ENCODE measurements around the gene HNRNPA2B1.
"Not testable (repeated sequence)": the region's sequence is repeated elsewhere in the genome, so short reads cannot be mapped to it uniquely, and the experiment has no call there.

HNRNPA2B1 gene

DNA sequence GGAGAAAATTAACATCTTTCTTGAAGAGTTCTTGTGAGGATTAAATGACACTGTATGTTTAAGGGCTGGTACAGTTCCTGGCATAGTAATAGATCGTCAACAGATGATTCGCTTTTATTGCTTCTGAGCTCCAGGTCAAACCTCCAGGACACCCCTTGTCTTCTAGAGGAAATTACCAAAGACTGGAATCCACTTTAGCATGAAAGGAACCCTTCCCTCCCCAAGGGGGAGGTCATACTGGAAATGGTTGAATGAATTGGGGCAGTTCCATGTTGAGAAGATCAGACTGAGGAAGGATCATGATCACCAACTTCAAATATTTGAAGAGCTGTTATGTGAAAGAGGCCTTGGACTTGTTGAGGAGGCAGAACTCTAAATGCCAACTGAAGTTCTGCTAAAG lies 39.6 kb downstream of the HNRNPA2B1 start:
- FAIRE-seq = no peak

DNA sequence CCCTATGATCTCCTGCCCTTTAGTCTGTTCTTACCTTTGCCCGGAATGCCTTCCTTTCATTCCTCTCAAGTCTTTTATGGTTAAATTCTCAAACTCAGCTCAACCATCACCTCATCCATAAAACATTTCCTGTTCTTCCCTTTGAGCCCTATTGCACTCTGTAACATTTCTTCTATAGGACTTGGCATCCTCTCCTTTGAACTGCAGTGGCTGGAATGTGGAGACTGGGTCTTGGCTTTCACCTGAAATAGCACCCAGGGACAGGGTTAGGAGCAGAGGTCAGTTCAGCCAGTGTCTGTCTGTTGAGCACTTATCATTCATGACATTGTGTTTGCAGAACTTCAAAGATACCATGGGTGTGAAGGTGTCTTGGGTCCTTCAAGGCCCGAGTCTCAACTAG lies 41.3 kb downstream of the HNRNPA2B1 start:
- no peak for FAIRE-seq

DNA sequence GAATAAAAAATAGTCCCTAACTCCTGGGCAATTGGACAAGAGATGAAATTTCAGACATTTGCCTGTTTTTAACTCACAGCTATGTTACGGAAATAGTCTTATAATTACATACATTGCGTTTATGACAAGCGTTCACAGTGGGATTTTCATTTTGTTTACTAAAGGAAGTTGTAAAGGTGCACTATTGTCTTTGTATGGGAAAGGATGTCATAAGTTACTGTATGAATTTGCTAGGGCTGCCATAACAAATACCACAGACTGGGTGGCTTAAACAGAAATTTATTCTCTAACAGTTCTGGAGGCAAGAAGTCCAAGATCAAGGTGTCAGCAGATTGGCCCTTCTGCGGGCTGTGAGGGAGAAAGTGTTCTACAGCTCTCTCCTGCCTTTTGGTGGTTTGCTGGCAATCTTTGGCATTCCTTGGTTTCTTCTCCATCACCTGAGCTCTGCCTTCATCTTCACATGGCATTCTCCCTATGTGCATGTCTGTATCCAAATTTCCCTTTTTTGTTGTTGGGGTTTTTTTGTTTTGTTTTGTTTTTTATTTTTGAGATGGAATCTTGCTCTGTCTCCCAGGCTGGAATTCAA lies 42.9 kb downstream of the HNRNPA2B1 start:
- no peak for FAIRE-seq

DNA sequence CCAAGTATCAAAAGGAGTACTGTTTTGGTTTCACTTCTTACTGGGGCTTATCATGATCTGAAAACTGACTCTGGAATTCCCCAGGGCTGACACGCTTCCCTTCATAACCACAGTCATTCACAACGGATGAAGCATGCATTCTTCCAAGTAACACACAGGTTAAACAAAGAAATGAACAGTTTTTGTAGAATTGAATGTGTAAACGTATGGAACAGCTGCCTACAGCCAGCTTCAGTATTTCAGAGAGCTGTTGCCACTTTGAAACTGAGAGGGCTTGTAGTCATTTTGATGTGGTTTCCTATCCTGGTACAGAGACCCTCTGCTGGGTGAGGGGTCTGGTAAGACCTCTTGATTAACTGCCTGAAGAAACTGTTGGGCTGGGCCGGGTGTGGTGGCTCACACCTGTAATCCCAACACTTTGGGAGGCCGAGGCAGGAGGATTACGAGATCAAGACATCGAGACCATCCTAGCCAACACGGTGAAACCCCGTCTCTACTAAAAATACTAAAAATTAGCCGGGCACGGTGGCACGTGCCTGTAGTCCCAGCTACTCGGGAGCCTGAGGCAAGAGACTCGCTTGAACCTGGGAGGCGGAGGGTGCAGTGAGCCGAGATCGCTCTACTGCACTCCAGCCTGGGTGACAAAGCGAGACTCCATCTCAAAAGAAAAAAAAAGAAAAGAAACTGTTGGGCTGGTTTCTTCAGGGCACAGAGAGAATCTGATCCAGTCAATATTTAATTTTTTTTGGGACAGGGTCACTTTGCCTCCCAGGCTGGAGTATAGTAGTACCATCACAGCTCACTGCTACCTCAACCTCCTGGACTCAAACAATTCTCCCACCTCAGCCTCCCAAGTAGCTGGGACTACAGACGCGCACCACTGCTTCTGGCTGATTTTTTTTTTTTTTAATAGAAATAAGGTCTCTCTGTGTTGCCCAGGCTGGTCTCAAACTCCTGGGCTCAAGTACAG lies 43.8 kb downstream of the HNRNPA2B1 start:
- FAIRE-seq = peak; percentile 80

DNA sequence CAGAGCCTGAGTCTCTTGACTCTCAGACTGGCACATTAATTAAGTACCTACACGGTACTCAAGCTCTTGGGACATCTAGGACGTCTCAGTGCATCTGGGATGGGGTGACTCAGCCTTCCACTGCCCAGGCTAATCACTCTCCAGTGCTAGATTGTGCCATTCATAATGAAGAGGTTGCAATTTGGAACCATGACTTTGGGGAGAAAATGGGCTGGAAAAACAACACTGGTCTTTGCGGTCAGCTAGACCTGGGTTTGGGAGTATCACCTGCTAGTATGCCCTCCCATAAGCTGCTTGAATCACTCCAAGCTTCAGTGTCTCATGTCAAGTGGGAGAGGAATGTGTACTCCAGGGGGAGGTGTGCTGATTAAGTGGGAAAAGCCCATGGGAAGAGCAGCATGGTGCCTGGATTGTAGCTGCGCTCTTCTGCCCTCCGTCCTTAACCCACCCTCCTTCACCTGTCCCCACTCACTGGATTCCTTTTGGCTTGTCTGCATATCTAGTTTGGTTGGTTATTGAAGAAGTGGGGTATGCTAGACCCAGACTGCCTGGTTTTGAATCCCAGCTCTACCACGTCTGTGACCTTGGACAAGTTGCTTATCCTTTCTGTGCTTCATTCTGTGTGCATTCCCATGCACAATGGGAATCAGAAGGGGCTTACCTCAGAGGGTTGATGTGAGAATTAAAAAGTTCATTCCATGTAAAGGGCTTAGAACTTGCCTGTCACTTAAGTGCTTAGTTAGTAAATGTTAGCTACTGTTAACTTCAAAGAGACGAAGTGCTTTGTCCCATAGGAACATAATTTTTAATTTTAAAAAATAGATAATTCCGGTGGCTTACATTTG lies 44.8 kb downstream of the HNRNPA2B1 start:
- FAIRE-seq = peak; percentile 15

DNA sequence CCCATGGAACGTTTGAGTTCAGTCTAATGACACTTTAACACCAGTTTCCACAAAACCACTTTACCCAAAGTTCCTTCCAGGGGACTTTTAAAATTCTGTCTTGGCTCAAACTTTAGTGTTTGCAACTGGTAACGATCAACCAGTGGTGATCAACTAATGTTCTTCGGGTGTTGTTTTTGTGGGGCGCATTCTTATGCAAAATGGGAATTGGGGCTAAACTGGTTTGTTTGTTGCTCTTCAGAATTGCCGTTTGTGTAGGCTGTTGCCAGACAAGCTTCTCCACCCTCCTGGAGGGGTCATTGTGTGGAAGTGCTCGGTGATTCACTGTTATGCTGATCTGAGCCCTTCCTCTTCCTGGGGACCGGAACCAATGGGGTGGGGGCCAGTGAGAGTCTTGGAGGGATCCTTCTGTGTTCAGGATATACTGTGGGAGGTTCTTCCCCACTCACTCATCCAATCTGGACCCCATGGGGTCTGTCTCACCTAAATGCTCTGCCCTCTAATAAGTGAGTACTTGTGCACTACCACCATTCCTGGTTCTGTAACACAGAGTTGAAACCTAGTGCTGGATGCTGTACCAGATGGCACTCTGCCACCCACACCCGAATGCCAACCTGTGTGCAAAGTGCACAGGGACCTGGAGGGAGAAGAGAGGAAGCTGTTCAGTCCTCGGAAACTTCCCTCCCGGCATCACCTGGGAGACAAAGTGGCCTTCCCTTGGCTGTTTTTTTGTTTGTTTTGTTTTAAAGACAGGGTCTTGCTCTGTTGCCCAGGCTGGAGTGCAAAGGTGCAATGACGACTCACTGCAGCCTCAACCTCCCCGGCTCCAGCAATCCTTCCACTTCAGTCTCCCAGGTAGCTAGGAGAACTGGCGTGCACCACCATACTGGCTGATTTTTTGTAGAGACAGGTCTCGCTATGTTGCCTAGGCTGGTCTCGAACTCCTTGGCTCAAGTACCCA lies 46.4 kb downstream of the HNRNPA2B1 start:
- FAIRE-seq = no peak

DNA sequence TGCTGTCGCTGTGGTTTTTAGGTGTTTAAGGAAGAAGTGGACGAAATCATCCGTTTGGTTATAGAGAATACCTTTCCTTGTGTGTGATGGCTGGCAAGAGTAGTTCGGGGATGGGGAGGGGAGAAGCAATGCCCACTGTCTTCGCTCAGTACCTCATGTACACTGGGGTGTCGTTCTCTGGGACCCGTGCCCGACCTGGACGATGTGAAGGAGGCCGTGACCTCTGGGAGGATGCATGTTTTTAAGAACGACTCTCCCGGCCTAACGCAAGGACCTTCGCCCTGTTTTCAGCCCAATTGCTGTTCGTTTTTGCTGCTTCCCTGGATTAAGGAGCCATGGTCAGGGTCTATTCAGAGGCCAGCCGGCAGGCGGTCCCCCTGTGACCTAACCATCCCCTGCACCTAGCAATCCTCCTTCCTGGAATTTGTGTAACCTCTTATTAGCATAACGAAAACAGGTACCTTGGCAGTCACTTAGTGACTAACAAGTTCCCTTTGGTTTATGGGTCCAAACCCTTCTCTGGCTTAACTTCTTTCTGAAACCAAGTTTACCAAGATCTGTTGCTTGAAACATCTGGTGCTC lies 47.2 kb downstream of the HNRNPA2B1 start:
- no peak for FAIRE-seq

DNA sequence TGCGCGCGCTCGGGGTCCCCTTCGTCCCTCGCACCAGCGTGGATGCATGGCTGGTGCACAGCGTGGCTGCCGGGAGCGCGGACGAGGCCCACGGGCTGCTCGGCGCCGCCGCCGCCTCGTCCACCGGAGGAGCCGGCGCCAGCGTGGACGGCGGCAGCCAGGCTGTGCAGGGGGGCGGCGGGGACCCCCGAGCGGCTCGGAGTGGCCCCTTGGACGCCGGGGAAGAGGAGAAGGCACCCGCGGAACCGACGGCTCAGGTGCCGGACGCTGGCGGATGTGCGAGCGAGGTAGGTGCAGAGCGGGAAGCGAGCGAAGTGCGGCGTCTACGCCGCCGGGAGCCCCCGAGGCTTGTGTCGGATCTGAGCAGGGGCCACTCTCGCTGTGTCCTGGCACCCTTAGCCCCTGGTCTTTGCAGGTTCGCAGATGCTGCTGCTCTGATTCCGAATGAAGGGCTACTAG lies 47.7 kb downstream of the HNRNPA2B1 start:
- FAIRE-seq = not testable (repeated sequence)

DNA sequence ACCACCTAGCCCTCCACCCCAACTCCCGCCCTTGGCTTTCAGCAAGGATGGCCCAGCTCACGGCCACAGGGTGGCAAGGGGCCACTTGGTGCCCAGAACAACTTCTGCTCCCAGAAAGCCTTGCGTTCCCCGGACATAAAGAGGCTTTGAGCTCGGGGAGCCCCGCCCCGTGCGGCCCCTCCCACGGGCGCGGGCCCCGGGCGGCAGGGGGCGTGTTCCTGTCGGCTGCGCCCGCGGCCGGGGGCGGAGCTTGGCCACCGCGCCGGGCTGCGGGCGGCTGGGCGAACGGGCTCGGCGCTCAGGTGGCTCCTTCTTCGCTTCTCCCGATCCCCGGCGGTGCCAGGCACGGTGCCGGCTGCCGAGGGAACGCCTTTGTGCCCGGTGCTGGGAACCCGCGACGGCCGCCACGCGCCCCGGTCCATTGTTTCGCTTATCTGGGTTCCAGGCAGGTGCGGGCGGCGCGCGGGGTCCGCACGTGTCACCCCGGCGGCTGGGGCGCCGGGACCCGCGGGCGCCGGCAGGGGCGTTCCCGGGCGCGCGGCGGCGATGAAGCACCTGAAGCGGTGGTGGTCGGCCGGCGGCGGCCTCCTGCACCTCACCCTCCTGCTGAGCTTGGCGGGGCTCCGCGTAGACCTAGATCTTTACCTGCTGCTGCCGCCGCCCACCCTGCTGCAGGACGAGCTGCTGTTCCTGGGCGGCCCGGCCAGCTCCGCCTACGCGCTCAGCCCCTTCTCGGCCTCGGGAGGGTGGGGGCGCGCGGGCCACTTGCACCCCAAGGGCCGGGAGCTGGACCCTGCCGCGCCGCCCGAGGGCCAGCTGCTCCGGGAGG lies 48.4 kb downstream of the HNRNPA2B1 start, which contains the start of gene NFE2L3:
TSS of gene NFE2L3 (plus strand) at position 246 of the 829 bp plus-strand sequence. CDS start at position 547, 301 bp downstream.
- FAIRE-seq = no peak

DNA sequence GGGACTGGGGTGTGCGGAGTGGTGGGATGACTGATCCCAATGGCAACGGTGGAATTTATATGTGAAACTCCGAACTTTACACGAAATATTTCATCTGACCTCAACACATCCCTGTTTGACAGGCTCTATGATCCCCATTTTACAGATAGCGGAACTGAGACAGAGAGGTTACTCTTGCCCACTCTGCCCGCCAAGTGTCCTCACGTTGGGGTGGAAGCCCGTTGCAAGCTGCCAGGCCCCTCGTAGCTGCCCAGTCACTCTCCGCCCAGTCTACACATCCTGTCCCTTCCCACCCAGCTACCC lies 48.9 kb downstream of the HNRNPA2B1 start:
- no peak for FAIRE-seq

DNA sequence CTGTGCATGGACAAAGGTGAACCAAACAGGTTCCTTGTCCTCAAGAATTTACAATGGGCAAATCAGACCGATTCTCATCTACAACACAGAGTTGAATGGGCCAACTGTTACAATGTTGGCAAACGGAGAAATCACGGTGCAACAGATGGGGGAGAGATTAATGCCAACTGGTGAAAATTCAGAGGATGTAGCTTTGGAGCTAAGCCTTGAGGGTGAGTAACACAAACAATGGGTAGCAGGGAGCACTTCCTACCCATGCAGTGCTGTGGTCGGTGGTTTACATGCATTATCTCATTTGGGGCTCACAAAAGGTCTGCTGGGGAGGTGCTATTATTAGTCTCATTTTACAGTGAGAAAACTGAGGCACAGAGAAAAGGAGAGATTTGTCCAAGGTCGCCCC lies 49.5 kb downstream of the HNRNPA2B1 start:
- FAIRE-seq = no peak

DNA sequence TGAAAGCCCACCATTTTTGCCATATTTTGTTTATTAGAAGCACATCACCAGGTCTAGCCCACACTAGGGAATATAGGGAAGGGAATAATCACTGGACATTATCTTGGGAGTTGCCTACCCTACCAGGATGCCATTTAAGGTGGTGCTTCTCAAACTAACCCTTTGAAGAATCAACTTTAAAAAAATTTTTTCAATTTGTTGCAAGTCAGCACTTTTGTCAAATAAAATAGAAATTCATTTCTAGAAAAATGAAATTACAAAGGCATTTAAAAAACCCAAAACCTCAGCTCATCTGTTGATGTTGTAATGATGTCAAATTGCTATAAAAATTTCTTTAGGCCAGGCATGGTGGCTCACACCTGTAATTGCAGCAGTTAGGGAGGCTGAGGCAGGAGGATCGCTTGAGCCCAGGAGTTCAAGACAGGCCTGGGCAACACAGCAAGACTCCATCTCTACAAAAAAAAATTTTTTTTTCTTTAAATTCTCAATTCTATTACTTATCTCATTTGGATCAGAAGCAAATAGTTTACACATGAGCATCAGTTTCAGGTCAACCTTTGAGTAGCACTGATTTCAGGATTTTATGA lies 51.1 kb downstream of the HNRNPA2B1 start:
- FAIRE-seq = peak; percentile 8

DNA sequence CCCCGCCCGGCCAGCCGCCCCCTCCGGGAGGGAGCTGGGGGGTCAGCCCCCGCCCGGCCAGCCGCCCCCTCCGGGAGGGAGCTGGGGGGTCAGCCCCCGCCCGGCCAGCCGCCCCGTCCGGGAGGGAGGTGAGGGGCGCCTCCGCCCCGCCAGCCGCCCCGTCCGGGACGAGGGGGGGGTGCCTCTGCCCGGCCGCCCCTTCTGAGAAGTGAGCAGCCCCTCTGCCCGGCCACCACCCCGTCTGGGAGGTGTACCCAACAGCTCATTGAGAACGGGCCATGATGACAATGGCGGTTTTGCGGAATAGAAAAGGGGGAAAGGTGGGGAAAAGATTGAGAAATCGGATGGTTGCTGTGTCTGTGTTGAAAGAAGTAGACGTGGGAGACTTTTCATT lies 52.2 kb downstream of the HNRNPA2B1 start:
- not testable (repeated sequence) for FAIRE-seq

DNA sequence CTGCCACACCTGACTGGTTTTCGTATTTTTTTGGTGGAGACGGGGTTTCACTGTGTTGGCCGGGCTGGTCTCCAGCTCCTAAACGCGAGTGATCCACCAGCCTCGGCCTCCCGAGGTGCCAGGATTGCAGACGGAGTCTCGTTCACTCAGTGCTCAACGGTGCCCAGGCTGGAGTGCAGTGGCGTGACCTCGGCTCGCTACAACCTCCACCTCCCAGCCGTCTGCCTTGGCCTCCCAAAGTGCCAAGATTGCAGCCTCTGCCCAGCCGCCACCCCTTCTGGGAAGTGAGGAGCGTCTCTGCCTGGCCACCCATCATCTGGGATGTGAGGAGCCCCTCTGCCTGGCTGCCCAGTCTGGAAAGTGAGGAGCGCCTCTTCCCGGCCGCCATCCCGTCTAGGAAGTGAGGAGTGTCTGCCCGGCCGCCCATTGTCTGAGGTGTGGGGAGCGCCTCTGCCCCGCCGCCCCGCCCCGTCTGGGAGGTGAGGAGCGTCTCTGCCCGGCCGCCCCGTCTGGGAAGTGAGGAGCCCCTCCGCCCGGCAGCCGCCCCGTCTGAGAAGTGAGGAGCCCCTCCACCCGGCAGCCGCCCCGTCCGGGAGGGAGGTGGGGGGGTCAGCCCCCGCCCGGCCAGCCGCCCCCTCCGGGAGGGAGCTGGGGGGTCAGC lies 52.8 kb downstream of the HNRNPA2B1 start:
- not testable (repeated sequence) for FAIRE-seq

DNA sequence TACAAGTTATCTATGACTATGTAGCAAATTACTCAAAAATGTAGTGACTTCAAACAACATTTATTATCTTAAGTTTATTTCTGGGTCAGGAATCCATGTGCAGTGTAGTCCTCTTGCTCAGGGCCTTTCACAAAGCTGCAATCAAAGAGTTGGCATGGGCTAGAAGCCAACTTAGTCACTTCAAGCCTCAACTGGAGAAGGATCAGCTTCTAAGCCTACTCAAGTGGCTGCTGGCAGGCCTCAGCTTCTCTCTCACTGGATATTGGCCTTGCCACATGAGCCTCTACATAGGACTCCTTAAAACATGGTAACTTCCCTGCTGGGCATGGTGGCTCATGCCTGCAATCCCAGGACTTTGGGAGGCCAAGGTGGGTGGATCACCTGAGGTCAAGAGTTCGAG lies 53.5 kb downstream of the HNRNPA2B1 start:
- FAIRE-seq = no peak

DNA sequence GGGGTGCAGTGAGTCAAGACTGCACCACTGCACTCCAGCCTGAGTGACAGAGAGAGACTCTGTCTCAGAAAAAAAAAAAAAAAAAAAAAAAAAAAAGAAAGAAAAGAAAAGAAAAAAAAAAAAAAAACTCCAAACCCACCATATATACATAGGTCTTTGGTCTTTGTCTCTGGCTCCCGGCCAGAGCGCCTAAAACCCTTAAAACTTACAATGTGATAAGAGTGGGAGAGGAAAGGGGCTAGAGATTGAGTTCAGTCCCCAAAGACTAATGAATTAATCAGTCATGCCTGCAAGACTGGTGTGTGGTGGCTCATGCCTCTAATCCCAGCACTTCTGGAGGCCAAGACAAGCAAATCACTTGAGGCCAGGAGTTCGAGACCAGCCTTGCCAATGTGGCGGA lies 55.3 kb downstream of the HNRNPA2B1 start:
- FAIRE-seq = no peak

DNA sequence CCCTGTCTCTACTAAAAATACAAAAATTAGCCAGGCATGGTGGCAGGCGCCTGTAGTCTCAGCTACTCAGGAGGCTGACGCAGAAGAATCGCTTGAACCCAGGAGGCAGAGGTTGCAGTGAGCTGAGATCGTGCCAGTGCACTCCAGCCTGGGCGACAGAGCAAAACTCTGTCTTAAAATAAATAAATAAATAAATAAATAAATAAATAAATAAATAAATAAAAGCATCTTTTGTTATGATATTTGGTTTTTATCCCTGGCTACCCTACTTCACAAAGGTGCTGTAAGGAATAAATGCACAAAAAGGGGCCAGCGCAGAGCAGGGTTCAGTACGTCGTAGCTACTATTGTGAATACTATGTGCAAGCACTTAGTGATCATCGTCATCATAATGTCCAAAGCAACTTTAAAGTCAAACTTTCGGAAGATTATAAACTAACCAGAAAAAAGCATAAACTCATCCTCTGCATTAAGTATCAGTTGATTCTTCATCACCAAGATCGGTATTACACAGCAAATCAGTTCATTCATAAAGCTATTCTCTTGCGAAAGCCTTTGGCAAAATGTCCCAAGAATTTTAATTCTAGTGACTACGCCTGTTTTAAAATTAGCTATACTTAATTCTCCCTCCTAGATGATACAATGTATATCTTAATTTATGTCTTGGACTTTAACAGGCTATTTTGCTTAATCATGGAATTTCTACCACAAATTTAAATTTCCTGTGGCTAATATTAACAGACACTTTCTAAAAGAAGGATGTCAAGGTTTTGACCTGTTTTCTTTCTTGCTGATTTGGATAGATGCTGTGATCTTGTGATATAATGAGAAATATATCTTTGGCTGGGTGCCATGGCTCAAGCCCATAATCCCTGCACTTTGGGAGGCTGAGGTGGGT lies 56.1 kb downstream of the HNRNPA2B1 start:
- FAIRE-seq = no peak

DNA sequence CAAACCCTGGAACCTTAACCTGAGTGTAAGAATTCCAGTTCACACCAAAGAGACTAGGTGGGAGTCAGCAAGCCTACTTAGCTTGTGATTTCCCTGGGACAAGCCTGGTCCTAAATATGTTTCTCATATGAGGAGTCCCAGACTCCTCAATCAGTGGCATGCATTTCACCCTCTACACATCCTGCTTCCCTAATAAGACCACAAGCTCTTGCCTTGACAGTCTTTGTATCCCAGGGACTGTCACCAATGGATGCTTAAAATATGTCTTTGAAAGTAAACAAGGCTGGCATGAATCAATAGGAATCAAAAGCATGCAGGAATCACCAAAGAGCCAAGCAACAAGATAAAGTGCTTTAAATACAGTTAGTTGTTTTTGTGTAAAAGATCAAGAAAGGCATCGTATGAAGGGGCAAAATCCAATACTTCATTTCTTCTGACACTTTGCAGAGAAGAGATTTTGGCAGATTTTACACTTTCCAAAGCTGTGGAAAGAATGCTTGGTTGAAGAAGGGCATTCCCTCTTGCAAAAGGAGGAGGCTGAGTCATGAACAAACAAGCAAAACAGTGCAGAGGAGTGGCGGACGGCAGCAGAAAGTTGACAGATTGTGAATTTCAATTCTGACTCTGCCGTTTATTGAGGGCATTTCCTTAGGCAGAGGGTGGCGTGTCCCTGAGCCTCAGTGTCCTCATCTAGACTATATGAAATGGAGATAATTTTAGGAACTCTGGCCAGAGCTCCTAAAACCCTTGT lies 57.1 kb downstream of the HNRNPA2B1 start:
- FAIRE-seq = no peak

Data from G401.6 (cell line).